Activated T-cell treated with anti-CD3 and anti-CD28 coated beads, Interleukin-2, amount 50 U/mL, for 72 hours (primary cell): ENCODE results near the gene NUDT4. TPM values are rescaled to one million over a fixed set of nuclear protein-coding genes. Genes with fewer than 3 reads are reported as not detected.
A peak's percentile ranks its signal among the peaks of the same experiment; 100 is the strongest.
"Not testable (repeated sequence)": the region's sequence is repeated elsewhere in the genome, so short reads cannot be mapped to it uniquely, and the experiment has no call there.

ENCODE experiments used
- ATAC-seq, 2 donors: fragments of 150-1000 bp; cut with Tn5 transposase; replicated peaks in 1 of 2; 2 replicates each; pipeline ENCODE4 v1.10.0; 2021; ENCODE audit warnings: moderate library complexity in 2 of 2, mild to moderate bottlenecking in 1 of 2
- DNase-seq, 2 donors: peaks; one replicate each; pipeline ENCODE4 v3.0.0; 2021 to 2022; ENCODE audit warnings: mixed read lengths in 1 of 2
- H3K27ac Mint-ChIP-seq: one replicate; pipeline ENCODE4 v1.8.0; 2022; ENCODE audit warnings: mild to moderate bottlenecking, moderate library complexity, mixed read lengths
- H3K27me3 Mint-ChIP-seq: one replicate; pipeline ENCODE4 v1.8.0; 2022; ENCODE audit warnings: low read depth, mixed read lengths
- H3K36me3 Mint-ChIP-seq, 2 donors: one replicate each; pipeline ENCODE4 v1.8.0; 2022; ENCODE audit warnings: mixed read lengths in 2 of 2, mild to moderate bottlenecking in 1 of 2; ENCODE audit not compliant: insufficient read depth in 2 of 2
- H3K4me1 Mint-ChIP-seq: one replicate; pipeline ENCODE4 v1.8.0; 2022; ENCODE audit warnings: low read depth, mixed read lengths
- H3K4me3 Mint-ChIP-seq, 2 donors: one replicate each; pipeline ENCODE4 v1.8.0; 2022; ENCODE audit warnings: mild to moderate bottlenecking in 2 of 2, mixed read lengths in 2 of 2, moderate library complexity in 2 of 2
- H3K9me3 Mint-ChIP-seq, 2 donors: one replicate each; pipeline ENCODE4 v1.8.0; 2022; ENCODE audit warnings: mixed read lengths in 2 of 2
- total RNA-seq, 2 donors: library from RNA; stranded (reverse); gene quantifications; one replicate each; pipeline ENCODE4 v1.2.3, GENCODE V29; 2022

Gene NUDT4
- total RNA-seq, 2 donors from 2014 or later = 72.0 to 93.4 TPM

DNA sequence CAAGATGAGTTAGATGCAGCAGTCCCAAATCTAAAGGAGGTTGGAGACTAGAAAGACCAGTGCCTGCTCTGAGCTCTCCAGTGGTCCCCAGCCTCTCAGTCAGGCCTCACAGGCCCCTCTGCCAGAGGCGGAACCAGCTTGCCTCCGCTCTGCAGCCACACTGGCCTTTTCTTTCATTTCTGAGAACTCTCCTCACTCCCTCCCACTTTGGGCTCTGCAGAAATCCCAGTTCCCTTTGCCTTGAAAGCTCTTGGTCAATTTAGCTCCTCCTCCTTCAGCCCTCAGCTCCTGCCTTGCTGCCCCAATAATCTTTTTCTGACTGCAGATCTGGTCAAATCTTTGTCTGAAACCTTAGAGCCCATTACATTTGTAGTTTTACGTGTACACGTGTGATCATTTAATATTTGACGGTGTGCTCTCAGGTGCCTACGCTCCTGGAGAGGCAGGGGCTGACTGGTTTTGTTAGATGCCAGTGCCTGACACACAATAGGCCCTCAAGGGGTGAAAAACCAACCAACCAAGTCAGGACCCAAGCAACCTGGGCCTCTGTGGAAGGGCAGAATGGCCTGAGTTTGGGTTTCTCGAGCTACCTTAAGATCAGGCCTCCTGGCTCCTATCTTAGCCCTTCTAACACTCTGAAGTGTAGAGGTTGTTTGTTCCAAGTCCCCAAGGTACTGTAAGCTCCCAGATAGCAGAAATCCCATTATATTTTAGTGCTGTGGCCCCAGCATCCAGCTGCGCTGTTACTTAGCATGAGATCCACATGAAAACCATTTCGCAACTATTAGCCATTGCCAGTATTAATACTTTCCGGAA, 1.1 kb upstream of the NUDT4 start:
- ATAC-seq = no peak
- Mint-ChIP-seq H3K4me1 (peaks cover 40% of the 10 kb centered on the region), H3K9me3 (no peaks in the 10 kb centered on the region), H3K27ac (peak overlapping the region; percentile 9), H3K36me3 (peaks cover 4 to 9% of the 10 kb centered on the region in 2 donors), H3K4me3 (peak overlapping the region; percentile 85 to 86), H3K27me3 (peaks cover 6% of the 10 kb centered on the region)
- DNase-seq = no peak

DNA sequence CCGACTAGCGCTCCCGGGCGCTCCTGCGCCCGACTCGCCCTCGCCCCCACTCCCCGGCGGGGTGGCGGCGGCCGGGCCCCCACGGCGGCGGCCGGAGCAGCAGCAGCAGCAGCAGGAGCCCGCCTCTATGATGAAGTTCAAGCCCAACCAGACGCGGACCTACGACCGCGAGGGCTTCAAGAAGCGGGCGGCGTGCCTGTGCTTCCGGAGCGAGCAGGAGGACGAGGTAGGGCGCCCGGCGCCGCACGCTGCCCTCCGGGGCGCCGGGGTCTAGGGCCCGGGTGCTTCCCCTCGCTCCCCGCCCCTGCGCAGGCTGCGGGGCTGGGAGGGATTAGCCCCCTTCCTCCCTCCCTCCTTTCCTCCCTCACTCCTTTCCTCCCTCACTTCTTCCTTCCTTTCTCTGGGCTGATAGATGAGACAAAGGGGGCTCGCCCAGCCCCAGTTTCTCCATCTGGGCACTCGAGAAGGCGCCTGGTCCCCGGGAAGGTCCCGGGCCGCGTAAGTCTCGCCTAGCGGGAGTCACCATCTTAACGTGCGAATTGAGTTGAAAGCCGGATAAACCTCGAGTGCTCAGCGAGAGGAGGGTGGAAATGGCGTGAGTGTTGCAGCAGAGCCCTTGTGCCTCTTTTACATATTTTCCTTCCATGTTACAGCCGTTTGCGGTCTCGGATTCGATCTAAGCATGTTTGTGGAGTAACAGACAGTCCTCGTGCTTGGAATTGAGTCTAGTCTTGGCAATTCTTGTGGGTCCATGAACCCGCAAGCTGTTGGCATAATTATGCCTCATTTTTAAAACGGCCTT, 672 bp downstream of the NUDT4 start:
- H3K36me3 Mint-ChIP-seq = peaks cover 4 to 11% of the 10 kb centered on the region in 2 donors
- DNase-seq (peak; percentile 64 to 72), ATAC-seq (peak; percentile 63 to 64)
- H3K27me3 Mint-ChIP-seq, H3K9me3 Mint-ChIP-seq: not testable (repeated sequence)
- peaks cover 54% of the 10 kb centered on the region for H3K4me1 Mint-ChIP-seq
- H3K4me3 Mint-ChIP-seq = peak overlapping the region; percentile 89 to 100
- H3K27ac Mint-ChIP-seq = peak overlapping the region; percentile 97

DNA sequence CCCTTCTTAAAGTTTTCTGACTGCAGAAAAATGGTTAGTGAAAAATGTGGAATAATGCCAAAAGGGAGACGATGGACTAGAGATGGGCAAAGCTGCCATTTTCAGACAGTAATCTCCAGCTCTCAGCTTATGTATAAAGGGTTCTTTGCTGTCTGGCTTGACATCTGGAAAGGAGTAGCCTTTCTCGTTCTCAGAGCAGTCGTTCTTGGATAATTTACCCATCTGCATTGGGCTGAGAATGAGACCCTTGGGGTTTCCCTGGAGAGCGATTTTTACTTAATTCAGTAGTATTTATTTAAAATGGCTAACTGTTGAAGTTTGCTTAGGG, 1.2 kb downstream of the NUDT4 start:
- Mint-ChIP-seq H3K36me3 (peaks cover 4 to 11% of the 10 kb centered on the region in 2 donors), H3K27me3 (peaks cover 6% of the 10 kb centered on the region), H3K27ac (peak overlapping the region; percentile 97), H3K4me3 (peak overlapping the region; percentile 89 to 100), H3K4me1 (peaks cover 56% of the 10 kb centered on the region), H3K9me3 (no peaks in the 10 kb centered on the region)
- ATAC-seq (no peak), DNase-seq (no peak)

DNA sequence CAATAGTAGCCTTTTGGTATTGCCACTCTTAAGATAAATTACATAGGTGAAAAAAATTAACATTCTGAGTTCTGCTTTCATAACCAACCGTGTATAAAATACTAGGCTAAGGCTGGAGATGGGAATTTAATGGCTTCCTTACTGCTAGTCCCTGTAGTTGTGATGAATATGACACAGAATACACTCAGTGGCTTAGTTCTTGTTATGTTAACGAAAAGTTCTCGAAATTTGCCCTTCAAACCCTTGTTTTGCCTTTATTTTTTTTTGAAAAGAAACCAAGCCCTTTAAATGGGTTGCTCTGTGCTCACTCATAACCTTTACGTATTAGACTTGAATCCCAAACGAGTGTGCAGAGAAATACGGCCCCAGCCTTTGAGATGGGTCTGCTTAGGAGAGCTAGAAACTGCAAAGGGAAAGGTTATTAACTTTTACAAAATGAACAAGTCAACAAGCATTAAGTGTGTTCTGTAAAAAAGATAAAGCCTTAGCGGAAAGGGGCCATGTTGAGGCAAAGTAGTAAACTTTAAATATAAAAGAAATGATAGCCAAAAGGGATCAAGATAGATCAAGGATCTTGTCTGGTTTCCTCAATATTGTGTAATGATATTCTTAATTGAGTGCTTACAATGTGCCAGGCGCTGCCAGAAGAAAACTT, 1.7 kb downstream of the NUDT4 start:
- no peaks in the 10 kb centered on the region for H3K9me3 Mint-ChIP-seq
- H3K4me3 Mint-ChIP-seq = peak overlapping the region; percentile 89 to 100
- peaks cover 4 to 11% of the 10 kb centered on the region in 2 donors for H3K36me3 Mint-ChIP-seq
- H3K4me1 Mint-ChIP-seq = peaks cover 56% of the 10 kb centered on the region
- DNase-seq (no peak), ATAC-seq (no peak)
- peaks cover 6% of the 10 kb centered on the region for H3K27me3 Mint-ChIP-seq
- peak overlapping the region; percentile 97 for H3K27ac Mint-ChIP-seq

DNA sequence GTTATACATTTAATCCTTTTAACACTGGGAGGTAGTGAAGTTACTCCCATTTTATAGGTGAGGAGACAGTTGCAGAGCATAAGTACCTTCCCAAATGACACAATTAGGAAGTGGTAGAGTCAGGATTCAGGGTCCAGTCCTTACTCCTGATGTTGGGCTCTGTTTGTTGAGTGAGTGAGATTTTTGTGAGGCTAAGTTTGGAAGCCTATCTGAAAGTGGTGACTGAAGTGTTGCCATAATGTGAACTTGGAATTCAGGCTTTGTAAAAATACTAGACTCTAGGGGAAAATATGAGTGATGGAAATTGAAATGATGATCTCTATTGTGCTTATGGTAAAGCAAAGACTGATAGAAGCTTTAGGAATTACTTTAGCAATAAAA, 2.2 kb downstream of the NUDT4 start:
- H3K27me3 Mint-ChIP-seq = peaks cover 6% of the 10 kb centered on the region
- H3K36me3 Mint-ChIP-seq = peaks cover 4 to 11% of the 10 kb centered on the region in 2 donors
- DNase-seq (no peak), ATAC-seq (no peak)
- peaks cover 59% of the 10 kb centered on the region for H3K4me1 Mint-ChIP-seq
- no peaks in the 10 kb centered on the region for H3K9me3 Mint-ChIP-seq
- H3K27ac Mint-ChIP-seq = peak overlapping the region; percentile 97
- peak overlapping the region; percentile 89 to 100 for H3K4me3 Mint-ChIP-seq

DNA sequence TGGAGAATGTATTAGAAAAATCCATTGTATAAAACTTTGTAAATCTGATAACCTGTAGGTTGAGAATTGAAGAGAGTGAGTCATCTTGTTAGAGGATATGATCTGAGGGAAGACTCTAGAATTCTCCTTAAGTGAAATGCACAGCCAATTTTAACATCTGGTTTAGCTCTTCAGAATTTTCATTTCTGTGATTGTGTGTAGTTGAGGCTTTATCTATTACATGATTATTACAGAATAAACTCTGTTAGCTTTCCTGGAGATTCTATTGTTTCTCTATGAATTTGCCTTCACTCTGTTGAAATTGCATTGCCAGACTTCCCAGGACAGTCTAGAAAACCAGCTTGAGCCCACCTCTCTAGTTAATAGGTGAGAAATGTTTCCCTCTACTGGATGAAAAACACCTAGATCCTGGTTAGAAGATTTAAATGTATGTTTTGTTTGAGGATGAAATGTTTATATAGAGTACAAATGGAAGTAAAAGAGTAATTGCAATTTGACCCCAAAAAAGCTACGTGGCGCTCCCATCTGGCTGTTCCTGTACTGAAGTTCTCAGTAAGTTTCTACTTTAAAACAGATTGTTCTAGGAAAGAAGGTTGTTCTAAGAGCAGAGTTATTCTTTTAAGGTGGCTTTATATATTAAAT, 2.9 kb downstream of the NUDT4 start:
- DNase-seq (no peak), ATAC-seq (no peak)
- H3K27me3 Mint-ChIP-seq = peaks cover 6% of the 10 kb centered on the region
- peak overlapping the region; percentile 89 to 100 for H3K4me3 Mint-ChIP-seq
- H3K27ac Mint-ChIP-seq = peak overlapping the region; percentile 97
- peaks cover 9 to 16% of the 10 kb centered on the region in 2 donors for H3K36me3 Mint-ChIP-seq
- no peaks in the 10 kb centered on the region for H3K9me3 Mint-ChIP-seq
- peaks cover 65% of the 10 kb centered on the region for H3K4me1 Mint-ChIP-seq

DNA sequence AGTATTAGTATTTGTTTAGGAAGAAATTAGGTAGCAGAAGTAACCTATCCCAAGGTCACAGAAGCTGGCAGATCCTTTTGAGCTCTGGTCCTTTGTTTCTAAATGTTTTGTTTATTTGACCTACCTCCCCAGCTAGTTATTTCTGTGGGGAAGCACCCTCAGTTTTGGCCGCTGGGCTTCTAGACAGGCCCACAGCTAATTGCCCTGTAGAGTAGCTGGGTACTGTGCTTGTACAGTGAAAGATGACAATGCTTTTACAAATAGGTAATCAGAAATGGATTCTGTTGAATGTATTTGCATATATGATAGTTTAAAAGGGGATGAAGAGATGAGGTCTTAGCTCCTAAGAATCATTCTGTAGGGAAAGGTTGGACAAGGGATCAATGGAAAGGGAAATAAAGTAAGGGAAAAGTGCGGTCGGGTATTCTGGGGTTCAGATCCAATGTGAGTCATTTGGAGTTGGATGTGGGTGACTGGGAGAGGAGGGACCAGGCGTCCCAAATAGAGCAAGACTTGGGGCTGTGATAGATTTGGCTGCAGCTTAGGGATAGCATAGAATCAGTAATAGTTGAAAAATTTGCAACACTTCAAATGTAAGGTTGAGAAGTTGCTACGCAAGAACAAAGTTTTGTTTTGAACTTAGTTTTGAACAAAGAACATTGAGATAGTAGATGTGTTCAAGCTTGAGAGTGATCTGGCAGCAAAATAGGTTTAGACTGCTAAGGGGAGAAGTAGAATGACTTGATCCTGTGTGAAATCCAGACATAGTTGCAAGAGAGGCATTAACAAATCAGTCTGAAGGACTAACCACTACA, 3.6 kb downstream of the NUDT4 start:
- Mint-ChIP-seq H3K9me3 (no peaks in the 10 kb centered on the region), H3K27me3 (peaks cover 5% of the 10 kb centered on the region), H3K36me3 (peaks cover 9 to 16% of the 10 kb centered on the region in 2 donors), H3K27ac (peak overlapping the region; percentile 89), H3K4me3 (peak overlapping the region; percentile 89 to 100), H3K4me1 (peaks cover 65% of the 10 kb centered on the region)
- no peak for ATAC-seq
- DNase-seq = no peak

DNA sequence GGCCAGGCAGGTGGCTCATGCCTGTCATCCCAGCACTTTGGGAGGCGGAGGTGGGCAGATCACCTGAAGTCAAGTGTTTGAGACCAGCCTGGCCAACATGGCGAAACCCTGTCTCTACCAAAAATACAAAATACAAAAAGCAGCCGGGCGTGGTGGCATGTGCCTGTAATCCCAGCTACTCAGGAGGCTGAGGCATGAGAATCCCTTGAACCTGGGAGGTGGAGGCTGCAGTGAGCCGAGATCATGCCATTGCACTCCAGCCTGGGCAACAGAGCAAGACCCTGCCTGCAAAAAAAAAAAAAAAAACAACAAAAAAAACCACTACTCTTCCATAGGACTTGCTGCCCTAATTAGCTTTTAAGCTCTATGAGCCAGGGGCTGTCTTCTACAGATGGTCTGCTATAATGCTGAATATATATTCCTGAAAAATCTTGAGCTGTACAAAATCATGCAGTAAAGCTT, 4.3 kb downstream of the NUDT4 start:
- H3K27ac Mint-ChIP-seq, ATAC-seq, H3K9me3 Mint-ChIP-seq, DNase-seq, H3K27me3 Mint-ChIP-seq: not testable (repeated sequence)
- H3K36me3 Mint-ChIP-seq = peaks cover 9 to 16% of the 10 kb centered on the region in 2 donors
- peak overlapping the region; percentile 89 to 100 for H3K4me3 Mint-ChIP-seq
- peaks cover 60% of the 10 kb centered on the region for H3K4me1 Mint-ChIP-seq

DNA sequence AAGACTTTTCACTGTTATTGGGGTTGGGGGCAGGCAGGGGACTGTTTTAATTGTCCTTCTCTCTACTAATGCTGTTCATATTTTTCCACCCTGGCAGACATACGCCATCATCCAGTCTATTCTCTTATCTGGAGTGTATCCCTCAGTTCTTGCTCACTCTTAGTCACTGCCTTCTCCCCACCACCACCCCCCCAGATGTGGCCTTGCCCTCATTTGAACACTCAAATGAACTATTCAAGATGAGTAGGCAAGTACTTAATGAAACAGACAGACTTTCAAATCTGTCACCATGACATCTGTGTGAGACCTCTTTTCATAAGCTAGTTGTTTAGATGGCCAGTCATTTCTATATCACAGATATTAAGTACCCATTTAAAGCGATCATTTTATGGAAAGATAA, 10.1 kb downstream of the NUDT4 start:
- H3K27ac Mint-ChIP-seq = peak overlapping the region; percentile 75
- no peaks in the 10 kb centered on the region for H3K27me3 Mint-ChIP-seq
- peak overlapping the region; percentile 27 to 61 for H3K4me3 Mint-ChIP-seq
- peaks cover 0 to 2% of the 10 kb centered on the region in 2 donors for H3K9me3 Mint-ChIP-seq
- peaks cover 67% of the 10 kb centered on the region for H3K4me1 Mint-ChIP-seq
- peak; percentile 60 to 81 for DNase-seq
- peak; percentile 96 for ATAC-seq
- peaks cover 7 to 36% of the 10 kb centered on the region in 2 donors for H3K36me3 Mint-ChIP-seq

DNA sequence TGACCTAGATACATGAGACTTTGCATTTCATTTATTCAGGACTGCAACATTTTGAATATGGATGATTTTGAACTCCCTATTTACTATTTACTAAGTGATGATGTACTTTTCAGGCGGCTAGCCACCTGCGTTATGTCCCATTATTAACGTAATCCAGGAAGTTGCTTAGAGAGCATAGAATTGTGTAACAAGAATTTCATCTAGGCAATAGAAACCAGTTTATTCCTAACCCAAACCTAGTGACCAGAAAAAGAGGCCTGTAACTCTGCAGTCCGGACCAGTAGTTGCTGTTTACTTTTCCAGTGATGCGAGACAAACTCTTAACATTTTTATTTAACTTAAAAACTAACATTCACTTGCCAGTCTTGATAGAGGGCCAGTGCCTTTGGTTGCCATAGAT, 12.3 kb downstream of the NUDT4 start:
- ATAC-seq (no peak), DNase-seq (no peak)
- Mint-ChIP-seq H3K4me1 (peaks cover 48% of the 10 kb centered on the region), H3K4me3 (no peak overlapping the region), H3K9me3 (peaks cover 0 to 2% of the 10 kb centered on the region in 2 donors), H3K27ac (no peak overlapping the region), H3K36me3 (peaks cover 7 to 36% of the 10 kb centered on the region in 2 donors), H3K27me3 (no peaks in the 10 kb centered on the region)

DNA sequence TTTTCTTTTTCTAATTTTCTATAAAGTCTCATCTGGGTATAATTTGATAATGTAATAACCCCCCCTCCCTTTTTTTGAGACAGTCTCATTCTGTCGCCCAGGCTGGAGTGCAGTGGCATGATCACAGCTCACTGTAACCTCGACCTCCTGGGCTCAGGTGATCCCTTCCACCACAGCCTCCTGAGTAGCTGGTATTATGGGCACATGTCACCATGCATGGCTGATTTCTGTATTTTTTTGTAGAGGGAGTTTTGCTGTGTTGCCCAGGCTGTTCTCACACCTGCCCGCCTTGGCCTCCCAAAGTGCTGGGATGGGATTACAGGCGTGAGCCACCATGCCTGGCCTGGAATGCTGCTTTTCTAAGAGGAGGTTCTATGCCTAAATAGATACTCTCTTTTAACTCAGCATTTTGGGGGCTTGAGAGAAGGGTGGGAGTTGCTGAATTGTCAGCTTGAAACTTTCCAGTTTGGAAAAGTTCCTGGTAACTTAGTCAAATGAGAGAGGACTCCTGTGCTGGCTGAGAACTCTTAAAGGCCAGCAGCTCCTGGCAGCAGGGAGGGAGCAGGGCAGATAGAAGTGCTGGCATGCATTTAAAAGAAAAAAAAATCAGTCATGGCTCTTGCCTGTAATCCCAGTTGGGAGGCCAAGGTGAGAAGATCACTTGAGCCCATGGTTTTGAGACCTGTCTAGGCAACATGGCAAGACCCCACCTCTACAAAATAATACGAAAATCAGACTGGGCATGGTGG, 13.0 kb downstream of the NUDT4 start:
- DNase-seq = no peak
- Mint-ChIP-seq H3K27me3 (no peaks in the 10 kb centered on the region), H3K27ac (no peak overlapping the region), H3K4me3 (no peak overlapping the region), H3K4me1 (peaks cover 42% of the 10 kb centered on the region), H3K9me3 (peaks cover 0 to 2% of the 10 kb centered on the region in 2 donors), H3K36me3 (peaks cover 3 to 32% of the 10 kb centered on the region in 2 donors)
- ATAC-seq = no peak
